Pons (tissue), 1 donor: ENCODE measurements around the gene NANOGP8.

ENCODE experiments used
- DNase-seq: peaks from one replicate; pipeline ENCODE4 v3.0.0-alpha.2; 2016; ENCODE audit warnings: low spot score

NANOGP8 gene

GRCh38 chr15:35060591-35060990 is 24.5 kb downstream of the NANOGP8 start:
- no peak for DNase-seq

DNA sequence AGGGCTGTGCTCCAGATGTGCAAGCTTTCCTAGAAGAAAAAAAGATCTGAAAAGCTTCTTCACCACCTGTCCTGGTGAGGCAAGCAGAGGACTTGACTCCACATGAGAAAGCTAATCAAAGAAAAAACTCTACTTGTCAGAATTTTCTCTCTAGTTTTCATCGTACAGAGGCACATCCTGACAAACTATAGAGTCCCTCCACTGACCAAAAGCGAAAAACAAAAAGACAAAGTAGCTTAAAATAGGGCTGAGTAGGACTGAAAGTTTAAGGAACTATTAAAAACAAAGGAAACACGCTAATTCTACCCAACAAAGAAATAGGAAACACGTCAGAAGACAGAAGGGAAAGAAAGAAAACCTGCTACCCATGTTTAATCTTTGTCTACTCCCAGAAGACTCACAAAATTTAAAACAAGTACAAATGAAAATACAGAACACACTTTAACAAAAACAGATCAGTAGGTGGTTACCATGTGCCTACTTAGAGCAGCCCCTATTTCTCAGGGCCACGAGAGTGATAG is 26.5 kb downstream of the NANOGP8 start:
- no peak for DNase-seq

- no peak for DNase-seq
These were observed 29.5 kb downstream of the NANOGP8 start for GRCh38 chr15:35055416-35056105.

GRCh38 chr15:35054380-35054779 is 30.7 kb downstream of the NANOGP8 start:
- no peak for DNase-seq

DNA sequence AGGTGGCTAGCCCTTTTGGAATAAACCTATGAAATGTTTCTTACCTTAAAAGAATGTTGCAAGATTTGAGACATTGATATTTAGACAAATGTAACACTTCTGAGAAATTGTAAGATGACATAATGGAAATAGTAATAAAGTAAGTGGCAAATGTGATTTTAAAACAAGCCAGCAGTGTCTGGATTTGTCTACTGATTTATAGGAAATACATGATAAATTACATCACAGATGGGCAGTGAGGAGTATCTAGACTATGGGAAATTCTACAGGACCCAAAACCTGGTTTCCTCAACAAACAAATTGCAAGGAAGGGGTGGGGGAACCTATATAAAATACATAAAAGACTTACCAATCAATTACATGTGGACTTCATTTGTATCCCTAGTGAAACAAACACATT is 37.1 kb downstream of the NANOGP8 start:
- no peak for DNase-seq

DNA sequence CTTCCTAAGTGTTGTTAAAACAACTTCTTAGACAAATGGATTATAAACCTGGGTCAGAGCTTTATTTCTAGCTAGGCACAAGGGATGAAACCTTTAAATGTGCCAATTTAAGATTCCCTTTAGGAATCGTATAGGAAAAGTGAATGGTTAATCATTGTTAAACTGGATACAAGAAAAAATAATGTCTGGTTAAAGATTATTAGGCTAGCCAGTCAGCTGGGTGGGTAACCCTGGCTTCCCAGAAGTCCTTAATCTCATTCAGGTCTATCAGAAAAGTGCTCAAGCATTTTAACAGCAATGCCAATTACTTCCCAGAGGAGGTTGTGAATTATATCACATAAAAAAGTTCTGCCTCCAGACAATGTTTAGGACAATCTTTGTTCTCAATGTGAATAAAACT is 37.6 kb downstream of the NANOGP8 start:
- DNase-seq = no peak

- no peak for DNase-seq
These were observed 41.6 kb downstream of the NANOGP8 start for GRCh38 chr15:35043373-35044095.

- DNase-seq = no peak
These were observed 44.5 kb downstream of the NANOGP8 start for GRCh38 chr15:35040339-35041255.

DNA sequence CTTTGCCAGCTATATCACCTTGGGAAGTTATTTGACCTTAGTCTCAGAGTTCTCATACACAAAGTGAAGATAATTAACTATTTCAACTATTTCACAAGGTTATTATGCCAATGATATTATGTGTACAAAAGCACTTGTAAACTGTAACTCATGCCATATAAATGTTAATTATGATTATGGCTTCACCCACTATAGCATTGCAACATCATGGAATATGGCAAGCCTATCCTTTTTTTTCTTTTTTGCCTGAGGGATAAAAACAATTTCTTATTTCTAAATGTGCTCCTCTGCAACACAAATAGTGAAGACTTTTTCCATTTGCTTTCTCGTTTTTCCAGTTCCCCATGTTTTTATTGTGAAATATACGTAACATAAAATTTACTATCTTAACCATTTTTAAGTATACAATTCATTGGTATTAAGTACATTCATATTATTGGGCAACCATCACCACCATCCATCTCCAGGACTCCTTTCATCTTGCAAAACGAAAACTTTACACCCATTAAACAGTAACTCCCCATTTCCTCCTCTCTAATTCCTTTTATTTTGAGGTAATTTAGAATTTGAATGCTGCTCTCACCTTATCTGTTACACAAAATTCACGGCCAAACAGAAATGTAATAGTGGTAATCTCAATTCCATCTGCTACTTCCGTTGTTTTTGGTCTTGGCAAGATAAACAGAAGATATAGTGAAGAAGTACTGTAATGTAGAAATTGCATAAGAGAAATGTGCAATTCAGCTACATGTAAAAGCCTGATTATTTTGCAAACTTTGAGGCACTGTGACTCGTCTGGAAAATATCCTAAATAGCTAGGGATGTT is 46.3 kb downstream of the NANOGP8 start:
- DNase-seq = no peak
